Right lobe of liver (tissue), 6 donors: ENCODE measurements around the gene SPAG17. TPM values are rescaled to one million over a fixed set of nuclear protein-coding genes. Genes with fewer than 3 reads are reported as not detected.
A peak's percentile ranks its signal among the peaks of the same experiment; 100 is the strongest.

Source experiments
- ATAC-seq, 4 donors: fragments of 200-7000 bp; cut with Tn5 transposase; one replicate each; pipeline ENCODE4 v1.9.1; 2020; ENCODE audit warnings: mild to moderate bottlenecking in 4 of 4, moderate library complexity in 4 of 4
- DNase-seq, 3 donors: peaks; one replicate each; pipeline ENCODE4 v3.0.0-alpha.2; 2020
- H3K27ac ChIP-seq, 3 donors: fragments of 200-600 bp; one replicate each; pipeline ENCODE4 v1.8.0; 2022
- H3K27me3 ChIP-seq, 2 donors: fragments of 200-600 bp; one replicate each; pipeline ENCODE4 v1.8.0; 2022
- H3K36me3 ChIP-seq, 4 donors: fragments of 200-600 bp; sonication (generic) in 1 of 4; one replicate each; pipeline versions ENCODE4 v1.5.1 to v1.8.0; 2017 to 2022; ENCODE audit warnings: control low read depth in 1 of 4
- H3K4me1 ChIP-seq, 4 donors: fragments of 200-600 bp; sonication (generic) in 1 of 4; one replicate each; pipeline versions ENCODE4 v1.5.1 to v1.8.0; 2017 to 2022; ENCODE audit warnings: control low read depth in 1 of 4
- H3K4me3 ChIP-seq, 3 donors: fragments of 200-600 bp; one replicate each; pipeline ENCODE4 v1.8.0; 2022
- H3K9me3 ChIP-seq, 4 donors: fragments of 200-600 bp; sonication (generic) in 1 of 4; one replicate each; pipeline versions ENCODE4 v1.5.1 to v1.8.0; 2017 to 2022; ENCODE audit warnings: control low read depth in 1 of 4
- POLR2A ChIP-seq: fragments of 450-650 bp; IDR thresholded peaks from one replicate; pipeline ENCODE4 v1.6.1; 2017; ENCODE audit warnings: antibody characterized with exemption, mild to moderate bottlenecking
- WGBS: methylation state at CpG from one replicate; pipeline ENCODE4 v1.1.6; 2018; ENCODE audit warnings: low coverage, low lambda C conversion rate; ENCODE audit not compliant: insufficient coverage; ENCODE audit errors: missing lambda C conversion rate; 5-methylcytosine and 5-hydroxymethylcytosine counted together
- intact Hi-C, 2 donors: fragments of 100-400 bp; cut with DNase I; formaldehyde crosslinking; loops; one replicate each; pipeline versions ENCODE4 v1.11.2 to v1.14.1; 2022
- total RNA-seq, 6 experiments: library from RNA; depleted of rRNA in 2 of 6; stranded (reverse); fragments of >200 nt in 2 of 6; fragmentation: NEBNext Ultra II Directional in 3 of 6; extraction: Animal tissue kit (Norgen Biotek cat#: 25700) in 3 of 6; gene quantifications; one replicate each; pipeline versions ENCODE4 v1.1.0 to v1.2.4, GENCODE V29; 2016 to 2023
- TF ChIP-seq, protein P1 (sequence below), 4 donors: fragments of 200-600 bp in 3 of 4; fragments of 450-650 bp in 1 of 4; IDR thresholded peaks; one replicate each; pipeline versions ENCODE4 v1.5.1 to v1.8.0; 2016 to 2022; ENCODE audit warnings: antibody characterized with exemption in 4 of 4, mild to moderate bottlenecking in 2 of 4
- donor health status: DM: no; HTN: yes; CAD: no.
- donor health status: DM: no; HTN: no; CAD: no.
- donor health status: DM: no; HTN: no; CAD: no.
- donor health status: DM: no; HTN: yes; CAD: no.
- donor health status: DM: no; HTN: yes; CAD: no.

Gene SPAG17
- total RNA-seq, 6 experiments from 2014 or later = 0.18 TPM; not detected in 5

- 64% methylated on average over 1 of the region's 1 CpG for WGBS
- DNase-seq (no peak), ATAC-seq (peak in 1 of 4 donors; percentile 21)
- Histone ChIP-seq H3K4me1 (no peaks in the 10 kb centered on the region), H3K27me3 (no peaks in the 10 kb centered on the region), H3K9me3 (no peaks in the 10 kb centered on the region), H3K36me3 (no peaks in the 10 kb centered on the region), H3K27ac (no peak overlapping the region), H3K4me3 (no peak overlapping the region)
- no peak for TF ChIP-seq POLR2A
- TF ChIP-seq, protein P1, sequence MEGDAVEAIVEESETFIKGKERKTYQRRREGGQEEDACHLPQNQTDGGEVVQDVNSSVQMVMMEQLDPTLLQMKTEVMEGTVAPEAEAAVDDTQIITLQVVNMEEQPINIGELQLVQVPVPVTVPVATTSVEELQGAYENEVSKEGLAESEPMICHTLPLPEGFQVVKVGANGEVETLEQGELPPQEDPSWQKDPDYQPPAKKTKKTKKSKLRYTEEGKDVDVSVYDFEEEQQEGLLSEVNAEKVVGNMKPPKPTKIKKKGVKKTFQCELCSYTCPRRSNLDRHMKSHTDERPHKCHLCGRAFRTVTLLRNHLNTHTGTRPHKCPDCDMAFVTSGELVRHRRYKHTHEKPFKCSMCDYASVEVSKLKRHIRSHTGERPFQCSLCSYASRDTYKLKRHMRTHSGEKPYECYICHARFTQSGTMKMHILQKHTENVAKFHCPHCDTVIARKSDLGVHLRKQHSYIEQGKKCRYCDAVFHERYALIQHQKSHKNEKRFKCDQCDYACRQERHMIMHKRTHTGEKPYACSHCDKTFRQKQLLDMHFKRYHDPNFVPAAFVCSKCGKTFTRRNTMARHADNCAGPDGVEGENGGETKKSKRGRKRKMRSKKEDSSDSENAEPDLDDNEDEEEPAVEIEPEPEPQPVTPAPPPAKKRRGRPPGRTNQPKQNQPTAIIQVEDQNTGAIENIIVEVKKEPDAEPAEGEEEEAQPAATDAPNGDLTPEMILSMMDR (IDR thresholded peaks at IDR 0.05) = peak in 3 of 4 donors; percentile 11 to 13 (median 12)
- intact Hi-C loops = no loop called here
Measured at GRCh38 chr1:118154220-118154619, 30.8 kb downstream of the SPAG17 start.

DNA sequence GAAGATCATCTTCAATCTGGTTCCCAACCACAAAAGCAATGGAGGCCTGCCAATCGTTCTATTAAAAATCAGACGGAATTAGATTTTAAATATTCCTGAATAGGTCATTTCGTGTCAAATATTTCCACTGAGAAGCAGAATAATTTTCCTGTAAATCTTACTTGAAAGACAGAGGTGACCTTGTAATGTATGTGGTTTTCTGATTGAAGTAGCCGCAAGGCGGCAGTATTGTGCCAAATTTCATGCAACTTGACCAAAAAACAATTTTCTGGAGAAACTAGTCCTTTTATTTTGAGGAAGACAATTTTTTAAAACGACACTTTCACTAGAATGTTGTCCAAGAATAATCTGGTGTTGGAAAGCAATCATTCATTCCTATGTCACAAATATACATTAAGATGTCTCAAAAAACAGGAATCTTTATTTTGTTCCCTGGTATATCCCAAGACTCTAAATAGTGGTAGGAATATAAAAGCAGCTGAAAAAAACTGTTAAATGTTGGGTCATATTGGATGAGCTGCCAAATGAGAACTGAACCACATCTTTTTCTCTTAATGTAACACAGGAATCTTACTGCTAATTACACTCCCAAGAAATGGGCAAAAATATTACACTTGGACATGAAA, 33.6 kb downstream of the SPAG17 start:
- Histone ChIP-seq H3K27ac (no peak overlapping the region), H3K36me3 (no peaks in the 10 kb centered on the region), H3K4me1 (no peaks in the 10 kb centered on the region), H3K4me3 (no peak overlapping the region), H3K9me3 (no peaks in the 10 kb centered on the region), H3K27me3 (no peaks in the 10 kb centered on the region)
- intact Hi-C loops = no loop called here
- WGBS = 0% methylated on average over 6 of the region's 6 CpGs
- peak in 3 of 4 donors; percentile 44 to 49 (median 46) for ATAC-seq
- peak in 1 of 3 donors; percentile 49 for DNase-seq
- no peak for TF ChIP-seq POLR2A
- TF ChIP-seq, protein P1 (IDR thresholded peaks at IDR 0.05) = peak; percentile 56 to 77 (median 73)

GRCh38 chr1:118149799-118150198, 35.2 kb downstream of the SPAG17 start:
- ATAC-seq (no peak), DNase-seq (no peak)
- no peaks in the 10 kb centered on the region for H3K9me3 ChIP-seq
- 63% methylated on average over 8 of the region's 8 CpGs for WGBS
- H3K27ac ChIP-seq = no peak overlapping the region
- H3K27me3 ChIP-seq = no peaks in the 10 kb centered on the region
- intact Hi-C loops = no loop called here
- H3K4me3 ChIP-seq = no peak overlapping the region
- no peaks in the 10 kb centered on the region for H3K36me3 ChIP-seq
- TF ChIP-seq POLR2A = no peak
- TF ChIP-seq, protein P1 (IDR thresholded peaks at IDR 0.05) = no peak
- H3K4me1 ChIP-seq = no peaks in the 10 kb centered on the region

DNA sequence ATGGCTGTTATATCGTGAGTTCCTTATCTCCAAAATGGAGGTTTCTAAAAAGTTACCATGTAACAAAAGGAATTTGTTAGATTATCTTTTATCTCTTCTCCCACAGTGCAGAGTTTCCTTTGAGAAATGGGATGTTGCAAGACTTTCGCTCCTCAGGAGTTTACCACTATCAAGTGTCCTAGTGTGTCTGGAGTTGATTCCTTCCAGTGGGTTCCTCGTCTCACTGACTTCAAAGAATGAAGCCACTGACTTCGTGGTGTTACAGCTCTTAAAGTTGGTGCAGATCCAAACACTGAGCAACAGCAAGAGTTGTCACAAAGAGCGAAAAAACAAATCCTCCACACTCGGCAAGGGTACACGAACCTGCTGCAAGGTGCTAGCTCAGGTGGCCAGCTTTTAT, 37.0 kb downstream of the SPAG17 start:
- H3K4me1 ChIP-seq = no peaks in the 10 kb centered on the region
- H3K36me3 ChIP-seq = no peaks in the 10 kb centered on the region
- ATAC-seq (no peak), DNase-seq (no peak)
- H3K4me3 ChIP-seq = no peak overlapping the region
- TF ChIP-seq, protein P1 (IDR thresholded peaks at IDR 0.05) = no peak
- no peak for TF ChIP-seq POLR2A
- intact Hi-C loops = no loop called here
- H3K9me3 ChIP-seq = no peaks in the 10 kb centered on the region
- no peak overlapping the region for H3K27ac ChIP-seq
- 48% methylated on average over 7 of the region's 7 CpGs for WGBS
- H3K27me3 ChIP-seq = no peaks in the 10 kb centered on the region
